GM19239 (cell line): ENCODE measurements around the gene OMP.

Source experiments
- DNase-seq: peaks from one replicate; pipeline ENCODE4 v3.0.0; 2011; ENCODE audit warnings: low spot score; ENCODE audit not compliant: insufficient read length
- FAIRE-seq: peaks from 2 replicates; lab custom pipeline; 2011; peaks lifted over from hg19 to GRCh38; lab: Jason Lieb, UNC

Gene OMP

DNA sequence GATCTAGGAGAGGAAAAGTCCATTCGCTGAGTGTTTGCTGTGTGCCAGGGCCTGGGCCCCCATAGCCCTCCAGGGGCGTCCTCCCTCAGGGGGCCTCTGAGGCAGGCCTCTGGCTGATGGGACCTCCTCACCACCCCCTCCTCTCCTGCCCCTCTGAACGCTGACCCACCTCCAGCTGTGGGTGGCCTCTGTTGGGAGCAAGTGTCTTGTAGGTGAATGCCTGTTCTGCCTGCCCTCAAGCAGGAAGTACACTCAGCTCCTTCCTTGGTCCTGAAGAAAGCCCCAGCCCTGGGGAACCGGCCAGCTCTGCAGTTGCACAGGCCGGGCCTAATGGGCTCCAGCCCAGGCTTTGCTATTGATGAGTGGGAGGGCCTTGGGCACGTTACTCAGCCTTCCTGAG, 28.9 kb downstream of the OMP start:
- DNase-seq: no peak
- no peak for FAIRE-seq

DNA sequence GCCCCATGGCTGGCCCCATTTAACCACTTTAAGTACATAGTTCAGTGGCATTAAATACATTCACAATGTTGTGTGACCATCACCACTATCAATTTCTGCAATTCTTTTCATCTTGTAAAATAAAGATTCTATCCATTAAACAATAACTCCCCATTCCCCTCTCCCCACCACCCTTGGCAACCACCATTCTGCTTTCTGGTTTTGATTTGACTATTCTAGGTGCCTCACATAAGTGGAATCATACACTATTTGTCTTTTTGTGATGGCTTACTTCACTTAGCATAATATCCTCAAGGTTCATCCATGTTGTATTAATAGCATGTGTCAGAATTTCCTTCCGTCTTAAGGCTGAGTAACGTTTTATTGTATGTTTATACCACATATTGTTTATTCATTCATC, 32.4 kb downstream of the OMP start:
- no peak for FAIRE-seq
- DNase-seq: no peak

GRCh38 chr11:77136074-77136473, 33.4 kb downstream of the OMP start:
- no peak for DNase-seq
- no peak for FAIRE-seq

DNA sequence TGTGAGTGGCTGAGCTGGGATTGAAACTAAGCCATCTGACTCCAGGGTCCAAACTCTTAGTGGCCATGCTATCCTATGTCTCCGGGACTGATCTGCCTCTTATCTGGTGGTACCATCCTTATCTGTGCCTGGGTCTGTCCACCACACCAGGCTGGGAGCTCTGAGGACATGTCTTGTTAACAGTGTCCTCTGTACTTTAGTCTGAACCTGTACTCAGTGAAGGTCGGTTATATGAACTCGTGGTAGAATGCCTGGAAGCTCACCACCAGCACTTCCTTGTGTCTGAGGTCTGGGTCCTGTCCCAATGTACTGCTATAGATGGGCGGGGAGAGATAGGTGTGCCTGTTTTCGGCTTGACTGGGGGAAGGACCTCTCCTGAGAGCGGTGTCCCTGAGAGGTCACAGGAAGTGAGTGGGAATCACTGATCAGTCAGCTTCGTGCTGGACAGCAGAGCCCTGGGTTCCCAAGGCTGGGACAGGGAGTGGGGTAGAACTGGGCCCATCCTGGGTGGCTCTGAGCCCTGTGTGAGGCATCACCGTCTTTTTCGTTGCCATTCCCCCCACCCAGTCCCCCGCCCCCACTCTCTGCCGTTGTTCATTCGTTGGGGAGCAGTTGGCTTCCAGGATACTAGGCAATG, 34.3 kb downstream of the OMP start:
- DNase-seq: no peak
- FAIRE-seq: no peak

DNA sequence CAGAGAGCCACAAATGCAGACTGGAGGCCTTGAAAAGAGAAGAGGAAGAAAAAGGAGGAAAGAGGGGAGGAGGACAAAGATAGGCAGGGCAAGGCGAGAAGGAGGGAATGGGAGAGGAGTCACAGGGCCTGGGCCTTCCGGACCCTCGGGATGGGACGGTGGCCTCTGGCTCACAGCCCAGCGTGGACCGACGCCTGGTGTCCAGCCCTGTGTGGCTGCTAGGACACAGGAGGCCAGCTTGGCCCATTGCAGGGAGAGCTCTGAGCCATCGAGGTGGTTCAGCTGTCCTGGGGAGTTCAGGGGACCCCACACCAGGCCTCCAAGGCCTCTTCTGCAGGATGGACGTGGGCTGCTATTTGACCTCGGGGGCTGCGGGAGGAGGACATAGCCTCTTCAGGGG, 34.8 kb downstream of the OMP start:
- no peak for FAIRE-seq

DNA sequence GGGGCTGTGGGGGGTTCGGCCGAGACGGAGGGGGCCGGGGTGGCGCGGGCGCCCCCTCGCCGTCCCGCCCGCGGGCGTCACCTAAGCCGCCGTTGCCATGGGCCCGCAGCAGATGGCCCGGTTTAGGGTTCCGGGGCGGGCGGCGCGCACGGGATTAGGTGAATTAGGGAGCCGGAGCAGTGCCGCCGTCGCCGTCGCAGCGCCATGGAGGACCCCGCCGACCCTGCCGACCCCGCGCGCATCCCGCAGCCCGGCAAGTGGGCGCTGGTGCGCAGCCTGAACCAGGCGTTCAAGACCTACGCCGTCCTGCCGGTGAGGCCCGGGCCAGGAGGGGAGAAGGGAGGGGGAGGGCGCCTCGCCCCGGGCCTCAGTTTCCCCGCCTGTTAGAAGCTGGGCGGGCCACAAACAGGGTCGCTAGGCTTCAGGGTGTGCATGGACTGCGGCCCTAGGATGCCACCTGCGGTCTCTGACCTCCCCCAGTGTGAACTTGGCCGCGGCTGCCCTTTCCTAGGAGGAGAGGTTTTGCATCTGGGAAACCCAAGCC, 35.5 kb downstream of the OMP start:
- DNase-seq (no peak), FAIRE-seq (no peak)

More for the DNA sequence above, 34.8 kb downstream of the OMP start:
- DNase-seq: no peak

DNA sequence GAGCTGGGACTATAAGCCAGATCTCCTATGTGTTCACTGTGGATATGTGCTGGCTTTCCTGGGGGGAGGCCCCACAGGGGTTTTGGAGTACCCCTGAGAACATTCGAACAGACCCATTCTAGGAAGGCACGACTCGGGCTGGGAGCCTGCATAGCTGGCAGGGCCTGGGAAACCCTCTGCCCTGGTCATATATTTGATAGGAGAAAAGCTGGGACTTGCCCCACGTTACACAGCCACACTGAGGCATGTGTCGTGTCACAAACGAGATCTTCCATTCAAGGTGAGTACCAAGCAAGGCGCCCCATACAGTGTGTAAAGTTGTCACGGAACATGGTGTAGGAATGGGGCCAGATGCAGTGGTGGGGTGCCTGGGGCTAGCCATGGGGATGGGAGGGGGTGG, 36.6 kb downstream of the OMP start:
- DNase-seq (no peak), FAIRE-seq (no peak)

DNA sequence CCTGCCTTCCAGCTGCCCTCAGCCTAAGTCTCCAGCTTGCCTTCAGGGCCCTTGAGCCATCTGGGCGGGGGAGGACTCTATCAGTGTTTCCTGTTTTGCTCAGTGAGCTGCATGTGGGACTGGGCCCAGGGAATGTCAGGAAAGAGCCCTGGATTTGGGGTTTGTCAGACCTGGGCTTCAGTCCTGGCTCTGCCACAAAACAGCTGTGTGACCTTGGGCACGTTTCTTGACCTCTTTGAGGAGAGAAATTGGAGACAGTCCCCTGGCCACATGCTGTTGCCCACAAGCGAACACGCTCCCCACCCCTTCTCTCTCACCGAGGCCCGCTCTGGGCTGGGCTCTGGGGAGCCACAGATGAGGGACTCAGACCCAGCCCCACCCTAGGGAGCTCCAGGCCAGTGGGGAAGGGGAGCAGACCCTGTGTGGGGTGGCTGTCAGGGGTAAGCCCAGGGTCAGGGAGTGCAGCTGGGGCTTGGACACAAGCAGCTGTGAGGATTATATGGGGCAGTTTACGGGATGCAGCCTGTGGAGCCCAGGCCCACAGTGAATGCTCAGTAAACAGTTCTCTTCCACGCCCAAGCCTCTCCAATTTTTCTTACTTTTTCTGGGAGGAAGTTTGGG, 37.7 kb downstream of the OMP start:
- DNase-seq (no peak), FAIRE-seq (no peak)

GRCh38 chr11:77141034-77141433, 38.4 kb downstream of the OMP start:
- FAIRE-seq: no peak
- DNase-seq: no peak

DNA sequence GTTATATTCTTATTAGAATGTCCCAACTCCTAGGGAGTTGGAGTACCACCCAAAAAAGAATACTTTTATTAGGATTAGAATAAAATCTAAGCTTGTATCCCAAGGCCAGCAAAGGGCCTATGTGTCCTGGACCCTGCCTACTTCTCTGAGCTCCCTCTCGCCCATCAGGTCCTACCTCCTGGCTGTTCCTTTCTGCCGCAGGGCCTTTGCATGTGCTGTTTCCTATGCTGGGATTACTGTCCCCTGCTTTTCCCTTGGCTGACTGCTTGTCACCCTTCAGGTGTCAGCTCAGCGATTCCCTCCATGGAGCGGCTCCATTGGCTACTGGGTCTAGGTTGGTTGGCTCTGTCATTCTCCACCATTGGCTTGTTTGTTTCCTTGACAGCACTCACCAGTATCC, 38.8 kb downstream of the OMP start:
- FAIRE-seq: no peak

GRCh38 chr11:77142091-77142975, 39.7 kb downstream of the OMP start:
- DNase-seq (no peak), FAIRE-seq (no peak)

More for the DNA sequence above, 38.8 kb downstream of the OMP start:
- DNase-seq: no peak

- no peak for FAIRE-seq
- no peak for DNase-seq
These were observed 40.9 kb downstream of the OMP start for GRCh38 chr11:77143405-77144020.

- DNase-seq: no peak
- FAIRE-seq: no peak
These were observed 41.7 kb downstream of the OMP start for GRCh38 chr11:77144196-77144856.

GRCh38 chr11:77144857-77145428, 42.3 kb downstream of the OMP start:
- DNase-seq: no peak
- FAIRE-seq: no peak

GRCh38 chr11:77146261-77147035, 43.8 kb downstream of the OMP start:
- FAIRE-seq: no peak
- DNase-seq: no peak

- FAIRE-seq: no peak
- no peak for DNase-seq
These were observed 44.3 kb downstream of the OMP start for GRCh38 chr11:77147036-77147315.

DNA sequence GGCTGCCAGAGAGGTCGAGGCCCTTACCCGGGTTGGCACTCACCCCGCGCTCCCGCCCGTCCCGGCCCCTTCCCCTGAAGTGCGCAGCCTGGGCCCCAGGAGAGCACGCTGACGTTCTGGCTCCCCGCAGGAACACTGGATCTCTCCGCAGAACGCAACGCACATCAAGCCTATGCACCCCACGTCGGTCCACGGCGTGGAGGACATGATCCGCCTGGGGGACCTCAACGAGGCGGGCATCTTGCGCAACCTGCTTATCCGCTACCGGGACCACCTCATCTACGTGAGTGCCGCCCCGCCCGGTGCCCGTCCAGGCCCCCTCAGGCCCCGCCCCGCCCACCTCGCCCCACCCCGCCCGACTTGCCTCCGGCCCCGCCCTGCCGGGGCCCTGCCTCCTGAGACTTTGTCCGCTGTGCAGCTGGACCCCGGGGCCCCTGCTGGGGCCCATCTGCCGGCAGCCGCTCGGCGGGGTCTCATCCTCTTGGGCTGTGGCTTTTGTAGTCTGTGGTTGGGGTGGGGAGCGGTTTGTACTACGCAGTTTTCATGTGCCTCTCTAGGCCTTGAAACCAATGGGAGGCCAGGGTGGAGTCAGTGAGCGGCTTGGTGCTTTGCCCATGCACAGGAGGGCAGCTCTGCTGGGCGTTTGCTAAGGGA, 45.2 kb downstream of the OMP start:
- FAIRE-seq (no peak), DNase-seq (no peak)

- FAIRE-seq: no peak
These were observed 46.5 kb downstream of the OMP start for GRCh38 chr11:77148963-77149715.

More at GRCh38 chr11:77148963-77149715, 46.5 kb downstream of the OMP start:
- no peak for DNase-seq
